SH-SY5Y (cell line): Measurements from ENCODE around the gene HS3ST2.

ENCODE experiments used
- GATA2 ChIP-seq: IDR thresholded peaks from 2 replicates; pipeline ENCODE4 v1.6.1; 2011; ENCODE audit warnings: mild to moderate bottlenecking, low read depth, low read length
- GATA3 ChIP-seq: IDR thresholded peaks from 2 replicates; pipeline ENCODE4 v1.6.1; 2011; ENCODE audit warnings: low read depth, mild to moderate bottlenecking, low read length, moderate library complexity

GRCh38 chr16:22849517-22849916 is 35.6 kb downstream of the HS3ST2 start:
- TF ChIP-seq GATA2 (no peak), GATA3 (no peak)
